K562 (cell line): ENCODE results near the gene LETM1. TPM values are rescaled to one million over a fixed set of nuclear protein-coding genes. Genes with fewer than 3 reads are reported as not detected.

Experiments
- ATAC-seq: fragments of 200-7000 bp; cut with Tn5 transposase; 3 replicates; pipeline ENCODE4 v1.9.1; 2020; ENCODE audit warnings: moderate library complexity
- BruUV-seq: library from RNA; stranded (reverse); fragments of 400-500 nt; replicated peaks from 2 replicates; lab custom pipeline; 2021; lab: Mats Ljungman, UMichigan
- CTCF ChIA-PET: fragments of 300-600 bp; formaldehyde crosslinking; extraction: SDS; loops from one replicate; lab custom pipeline; 2021; ENCODE audit warnings: low intra/inter-chr PET ratio; lab: Yijun Ruan, JAX
- POLR2A ChIA-PET: fragments of 300-600, 350-650 bp; sonication (Branson Sonifier 250); formaldehyde crosslinking; extraction: SDS; loops from one replicate; lab custom pipeline; 2021; ENCODE audit warnings: antibody characterized with exemption, inconsistent platforms; lab: Yijun Ruan, JAX
- DNase-seq, 4 experiments: peaks; one replicate each; pipeline versions ENCODE4 v3.0.0 to v3.0.0-alpha.2; 2011 to 2018; ENCODE audit warnings: low spot score in 3 of 4, mixed read lengths in 3 of 4; ENCODE audit errors: extremely low read depth in 1 of 4
- FAIRE-seq: peaks from 2 replicates; lab custom pipeline; 2011; peaks lifted over from hg19 to GRCh38; lab: Jason Lieb, UNC
- H2AFZ ChIP-seq: 2 replicates; pipeline ENCODE4 v1.6.0; 2011; ENCODE audit warnings: low read depth, low read length, control low read depth, inconsistent platforms
- H3K27ac ChIP-seq: fragments of 200-600 bp; 3 replicates; pipeline ENCODE4 v1.8.0; 2011; ENCODE audit warnings: low read depth, mild to moderate bottlenecking, control low read depth, inconsistent platforms, low read length, moderate library complexity, mixed read lengths; ENCODE audit errors: extremely low read depth
- H3K27me3 ChIP-seq, 2 experiments: fragments of 300-600 bp in 1 of 2; 2 replicates in 1 of 2; 3 replicates in 1 of 2; pipeline versions ENCODE4 v1.6.0 to v1.8.0; 2011; ENCODE audit warnings: inconsistent platforms in 2 of 2, low read length in 2 of 2, mild to moderate bottlenecking in 1 of 2, mixed read lengths in 1 of 2, moderate library complexity in 1 of 2; ENCODE audit not compliant: control insufficient read depth in 2 of 2, insufficient read depth in 2 of 2
- H3K36me3 ChIP-seq: fragments of 300-600 bp; 3 replicates; pipeline ENCODE4 v1.8.0; 2011; ENCODE audit warnings: mild to moderate bottlenecking, low read length, inconsistent platforms; ENCODE audit not compliant: control insufficient read depth, insufficient read depth
- H3K4me1 ChIP-seq, 2 experiments: fragments of 200-600 bp in 1 of 2; replicated peaks in 1 of 2; 2 replicates in 1 of 2; 3 replicates in 1 of 2; pipeline versions ENCODE4 v1.5.1 to v1.8.0; 2011; ENCODE audit warnings: inconsistent platforms in 2 of 2, low read length in 2 of 2, mild to moderate bottlenecking in 1 of 2, mixed read lengths in 1 of 2, moderate library complexity in 1 of 2; ENCODE audit not compliant: control insufficient read depth in 2 of 2, insufficient read depth in 2 of 2
- H3K4me2 ChIP-seq: 2 replicates; pipeline ENCODE4 v1.6.1; 2011; ENCODE audit warnings: low read length, control low read depth, inconsistent platforms, mixed read lengths; ENCODE audit not compliant: insufficient read depth
- H3K4me3 ChIP-seq: fragments of 200-600 bp; sonication (generic), shearing (Covaris generic); 2 replicates; pipeline ENCODE4 v1.5.1; 2016; ENCODE audit warnings: control low read depth, inconsistent platforms
- H3K79me2 ChIP-seq: fragments of 200-600 bp; 3 replicates; pipeline ENCODE4 v1.8.0; 2011; ENCODE audit warnings: low read length, inconsistent platforms; ENCODE audit not compliant: control insufficient read depth, insufficient read depth
- H3K9ac ChIP-seq, 2 experiments: 2 replicates each; pipeline versions ENCODE4 v1.6.0 to v1.6.1; 2011; ENCODE audit warnings: low read depth in 2 of 2, low read length in 2 of 2, control low read depth in 1 of 2, inconsistent platforms in 1 of 2, mild to moderate bottlenecking in 1 of 2, mixed read lengths in 1 of 2; ENCODE audit not compliant: insufficient read depth in 1 of 2
- H3K9me1 ChIP-seq: one replicate; pipeline ENCODE4 v1.6.0; 2011; ENCODE audit warnings: inconsistent platforms, mild to moderate bottlenecking, low read length, moderate library complexity; ENCODE audit not compliant: control insufficient read depth, insufficient read depth
- H3K9me3 ChIP-seq: replicated peaks from 2 replicates; pipeline ENCODE4 v1.5.1; 2011; ENCODE audit warnings: low read depth, low read length, inconsistent platforms; ENCODE audit not compliant: control insufficient read depth, insufficient read depth
- H4K20me1 ChIP-seq: replicated peaks from 2 replicates; pipeline ENCODE4 v1.6.1; 2011; ENCODE audit warnings: low read length, inconsistent platforms, mixed read lengths; ENCODE audit not compliant: control insufficient read depth, insufficient read depth
- DPF2 ChIP-seq: fragments of 450-650 bp; IDR thresholded peaks from 2 replicates; pipeline ENCODE4 v1.6.1; 2016
- GABPB1 ChIP-seq: sonication (generic); formaldehyde crosslinking; IDR thresholded peaks from 2 replicates; pipeline ENCODE4 v1.8.0; 2022; ENCODE audit warnings: mild to moderate bottlenecking, missing genetic modification reagents
- MNT ChIP-seq, 2 experiments: fragments of 450-650 bp; conservative IDR thresholded peaks; 2 replicates each; pipeline ENCODE4 v1.6.1; 2017; ENCODE audit warnings: mild to moderate bottlenecking in 2 of 2, moderate library complexity in 2 of 2
- NR2F6 ChIP-seq: fragments of 450-650 bp; formaldehyde crosslinking; IDR thresholded peaks from 2 replicates; pipeline ENCODE4 v1.4.0; 2020; ENCODE audit warnings: mild to moderate bottlenecking
- SIRT6 ChIP-seq: IDR thresholded peaks from one replicate; pipeline ENCODE4 v1.6.1; 2012; ENCODE audit warnings: low read depth, mild to moderate bottlenecking, control low read depth, inconsistent platforms, low read length, moderate library complexity
- SMARCB1 ChIP-seq: IDR thresholded peaks from 2 replicates; pipeline ENCODE4 v1.6.1; 2011; ENCODE audit warnings: improper control_type of control experiment, low read depth; ENCODE audit not compliant: insufficient read length
- VEZF1 ChIP-seq: fragments of 200-800 bp; sonication (Bioruptor generic); IDR thresholded peaks from 2 replicates; pipeline ENCODE4 v1.6.1; 2017; ENCODE audit warnings: missing genetic modification characterization, missing compliant biosample characterization
- ZEB2 ChIP-seq: fragments of 450-650 bp; IDR thresholded peaks from 2 replicates; pipeline ENCODE4 v1.6.1; 2016
- WGBS: fragments of 100-300 bp; shearing (Covaris generic); methylation state at CpG from one replicate; pipeline ENCODE4 v1.1.6; 2016; ENCODE audit warnings: low coverage, mixed read lengths; ENCODE audit not compliant: insufficient coverage; ENCODE audit errors: missing lambda C conversion rate; 5-methylcytosine and 5-hydroxymethylcytosine counted together
- in situ Hi-C: fragments of 300-500 bp; cut with MboI; formaldehyde crosslinking; loops from 4 replicates; pipeline ENCODE4 v1.15.0; 2018; ENCODE audit warnings: inconsistent platforms, mixed read lengths
- intact Hi-C: fragments of 100-400 bp; cut with micrococcal nuclease; formaldehyde crosslinking; loops from 2 replicates; pipeline ENCODE4 v1.14.2; 2022
- polyA plus RNA-seq, 8 experiments: library from polyadenylated mRNA; depleted of rRNA in 4 of 8; stranded (reverse) in 5 of 8; unstranded in 3 of 8; fragments of >200 nt; fragmentation: Nextera tagmentation in 2 of 8; fragmentation: Illumina TruSeq in 1 of 8; extraction: Ambion mirVana in 2 of 8; extraction: Trizol in 1 of 8; gene quantifications; 2 replicates each; pipeline versions ENCODE4 v1.2.1 to v1.2.3, GENCODE V29; 2011 to 2014; ENCODE audit warnings: inconsistent platforms in 1 of 8, missing spikeins in 1 of 8
- total RNA-seq, 7 experiments: library from RNA; depleted of rRNA in 6 of 7; stranded (reverse); fragments of >200 nt in 6 of 7; fragmentation: Illumina TruSeq in 2 of 7; extraction: Trizol in 2 of 7; gene quantifications; 2 replicates each; pipeline versions ENCODE4 v1.2.1 to v1.2.3, GENCODE V29; 2011 to 2021; ENCODE audit warnings: low replicate concordance in 1 of 7
- TF ChIP-seq, protein P1 (sequence below): fragments of 450-650 bp; IDR thresholded peaks from 2 replicates; pipeline ENCODE4 v1.6.1; 2017; ENCODE audit warnings: antibody characterized with exemption, mild to moderate bottlenecking
- TF ChIP-seq, protein P2 (sequence below): fragments of 450-650 bp; IDR thresholded peaks from 2 replicates; pipeline ENCODE4 v1.6.1; 2016
- TF ChIP-seq, protein P3 (sequence below): sonication (generic); formaldehyde crosslinking; IDR thresholded peaks from 2 replicates; pipeline ENCODE4 v1.9.0; 2022; ENCODE audit warnings: mild to moderate bottlenecking, missing genetic modification reagents

Gene LETM1
- total and polyA plus RNA-seq, 9 of the 15 experiments (the other 6 are each of a cell fraction or from before 2014, with no cell fraction given): 3.9 to 109 (median 35.0) TPM

DNA sequence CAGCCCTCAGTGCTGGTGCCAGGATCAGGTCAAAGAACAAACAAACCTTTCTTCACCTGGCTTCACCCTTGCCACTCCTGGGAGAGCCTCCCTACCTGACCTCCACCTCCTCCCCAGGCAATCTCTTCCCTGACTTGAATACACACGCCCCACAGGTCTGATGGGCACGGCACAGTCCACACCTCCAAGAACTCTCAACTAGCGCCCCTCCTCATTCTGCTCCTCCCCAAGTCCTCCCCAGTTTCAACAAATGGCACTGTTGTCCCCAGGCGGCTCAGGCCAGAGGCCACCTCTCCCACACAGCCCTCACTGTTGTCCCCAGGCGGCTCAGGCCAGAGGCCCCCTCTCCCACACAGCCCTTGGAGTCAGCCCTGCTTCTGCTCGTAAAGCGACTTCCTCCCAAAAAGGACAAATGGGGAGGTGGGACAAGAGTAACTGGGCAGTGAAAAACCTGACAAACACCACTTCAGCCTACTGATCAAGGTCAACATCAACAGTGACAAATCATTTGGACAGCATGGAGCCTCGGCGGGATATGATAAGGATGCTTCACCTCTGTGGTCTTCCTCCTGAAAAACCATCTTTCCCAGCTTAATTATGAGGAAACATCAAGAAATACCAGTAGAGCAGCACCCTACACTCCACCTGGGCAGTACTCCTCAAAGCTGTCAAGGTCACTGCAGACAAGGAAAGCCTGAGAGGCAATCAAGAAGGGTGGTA, 2.9 kb downstream of the LETM1 start:
- peak; percentile 69 for FAIRE-seq
- Histone ChIP-seq H3K9me1 (peaks cover 11% of the 10 kb centered on the region), H3K27ac (peak overlapping the region; percentile 52), H3K4me1 (peaks cover 40 to 67% of the 10 kb centered on the region in 2 experiments), H3K9ac (peak overlapping the region; percentile 34 to 87), H2AFZ (no peak overlapping the region), H3K27me3 (no peaks in the 10 kb centered on the region), H3K9me3 (no peaks in the 10 kb centered on the region), H3K36me3 (peaks cover 42% of the 10 kb centered on the region), H4K20me1 (peaks cover 27% of the 10 kb centered on the region), H3K4me2 (peak overlapping the region; percentile 59), H3K79me2 (peaks cover 93% of the 10 kb centered on the region), H3K4me3 (no peak overlapping the region)
- peak in 2 of 4 experiments; percentile 18 to 61 for DNase-seq
- intact Hi-C loops (no loop called here), in situ Hi-C loops (no loop called here)
- BruUV-seq: no TSS peak
- WGBS: 17% methylated on average over 9 of the region's 9 CpGs
- 0 out of 3 replicates have a peak, but pooled peaks have one; percentile 0 for ATAC-seq
- ChIA-PET POLR2A (interaction anchor here (0.9 to 1.4 kb wide), 4 partner anchors 11 to 653 kb away, joined by 3 to 7 read pairs (median 4); partner anchors contain the start of gene NSD2), CTCF (no interaction called here)
- TF ChIP-seq GABPB1 (CRISPR knock-in tag) (no peak), VEZF1 (CRISPR knock-in tag) (peak; percentile 22; the same call in 1 of the 2 replicates), NR2F6 (CRISPR knock-in tag) (no peak), SMARCB1 (no peak), ZEB2 (peak; percentile 83), DPF2 (peak; percentile 67; the same call in 1 of the 2 replicates), SIRT6 (no peak), MNT (conservative IDR thresholded peaks at IDR 0.05) (0 out of 4 replicates have a peak, but pooled peaks of 1 of the 2 experiments have one; percentile 12)
- TF ChIP-seq, protein P1, sequence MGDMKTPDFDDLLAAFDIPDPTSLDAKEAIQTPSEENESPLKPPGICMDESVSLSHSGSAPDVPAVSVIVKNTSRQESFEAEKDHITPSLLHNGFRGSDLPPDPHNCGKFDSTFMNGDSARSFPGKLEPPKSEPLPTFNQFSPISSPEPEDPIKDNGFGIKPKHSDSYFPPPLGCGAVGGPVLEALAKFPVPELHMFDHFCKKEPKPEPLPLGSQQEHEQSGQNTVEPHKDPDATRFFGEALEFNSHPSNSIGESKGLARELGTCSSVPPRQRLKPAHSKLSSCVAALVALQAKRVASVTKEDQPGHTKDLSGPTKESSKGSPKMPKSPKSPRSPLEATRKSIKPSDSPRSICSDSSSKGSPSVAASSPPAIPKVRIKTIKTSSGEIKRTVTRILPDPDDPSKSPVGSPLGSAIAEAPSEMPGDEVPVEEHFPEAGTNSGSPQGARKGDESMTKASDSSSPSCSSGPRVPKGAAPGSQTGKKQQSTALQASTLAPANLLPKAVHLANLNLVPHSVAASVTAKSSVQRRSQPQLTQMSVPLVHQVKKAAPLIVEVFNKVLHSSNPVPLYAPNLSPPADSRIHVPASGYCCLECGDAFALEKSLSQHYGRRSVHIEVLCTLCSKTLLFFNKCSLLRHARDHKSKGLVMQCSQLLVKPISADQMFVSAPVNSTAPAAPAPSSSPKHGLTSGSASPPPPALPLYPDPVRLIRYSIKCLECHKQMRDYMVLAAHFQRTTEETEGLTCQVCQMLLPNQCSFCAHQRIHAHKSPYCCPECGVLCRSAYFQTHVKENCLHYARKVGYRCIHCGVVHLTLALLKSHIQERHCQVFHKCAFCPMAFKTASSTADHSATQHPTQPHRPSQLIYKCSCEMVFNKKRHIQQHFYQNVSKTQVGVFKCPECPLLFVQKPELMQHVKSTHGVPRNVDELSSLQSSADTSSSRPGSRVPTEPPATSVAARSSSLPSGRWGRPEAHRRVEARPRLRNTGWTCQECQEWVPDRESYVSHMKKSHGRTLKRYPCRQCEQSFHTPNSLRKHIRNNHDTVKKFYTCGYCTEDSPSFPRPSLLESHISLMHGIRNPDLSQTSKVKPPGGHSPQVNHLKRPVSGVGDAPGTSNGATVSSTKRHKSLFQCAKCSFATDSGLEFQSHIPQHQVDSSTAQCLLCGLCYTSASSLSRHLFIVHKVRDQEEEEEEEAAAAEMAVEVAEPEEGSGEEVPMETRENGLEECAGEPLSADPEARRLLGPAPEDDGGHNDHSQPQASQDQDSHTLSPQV: 0 out of 2 replicates have a peak, but pooled peaks have one; percentile 30
- TF ChIP-seq, protein P2, sequence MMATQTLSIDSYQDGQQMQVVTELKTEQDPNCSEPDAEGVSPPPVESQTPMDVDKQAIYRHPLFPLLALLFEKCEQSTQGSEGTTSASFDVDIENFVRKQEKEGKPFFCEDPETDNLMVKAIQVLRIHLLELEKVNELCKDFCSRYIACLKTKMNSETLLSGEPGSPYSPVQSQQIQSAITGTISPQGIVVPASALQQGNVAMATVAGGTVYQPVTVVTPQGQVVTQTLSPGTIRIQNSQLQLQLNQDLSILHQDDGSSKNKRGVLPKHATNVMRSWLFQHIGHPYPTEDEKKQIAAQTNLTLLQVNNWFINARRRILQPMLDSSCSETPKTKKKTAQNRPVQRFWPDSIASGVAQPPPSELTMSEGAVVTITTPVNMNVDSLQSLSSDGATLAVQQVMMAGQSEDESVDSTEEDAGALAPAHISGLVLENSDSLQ: peak; percentile 29; the same call in 1 of the 2 replicates
- TF ChIP-seq, protein P3, sequence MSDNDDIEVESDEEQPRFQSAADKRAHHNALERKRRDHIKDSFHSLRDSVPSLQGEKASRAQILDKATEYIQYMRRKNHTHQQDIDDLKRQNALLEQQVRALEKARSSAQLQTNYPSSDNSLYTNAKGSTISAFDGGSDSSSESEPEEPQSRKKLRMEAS (CRISPR knock-in tag): 0 out of 2 replicates have a peak, but pooled peaks have one; percentile 23
